Mesendoderm (in vitro differentiated cells): ENCODE results near the gene KCNH4.
"Not testable (repeated sequence)": the region's sequence is repeated elsewhere in the genome, so short reads cannot be mapped to it uniquely, and the experiment has no call there.

ENCODE experiments used
- DNase-seq: peaks from one replicate; pipeline ENCODE4 v3.0.0; 2013
- H2AK5ac ChIP-seq: 2 replicates; pipeline ENCODE4 v1.6.1; 2013; ENCODE audit warnings: low read length, inconsistent platforms
- H2BK120ac ChIP-seq: 2 replicates; pipeline ENCODE4 v1.6.1; 2013; ENCODE audit warnings: low read depth, mild to moderate bottlenecking, low read length, moderate library complexity, mixed read lengths
- H2BK15ac ChIP-seq: replicated peaks from 2 replicates; pipeline ENCODE4 v1.6.1; 2013; ENCODE audit warnings: low read depth, mild to moderate bottlenecking, moderate library complexity
- H2BK5ac ChIP-seq: 2 replicates; pipeline ENCODE4 v1.6.1; 2013; ENCODE audit warnings: low read length, inconsistent platforms
- H3K18ac ChIP-seq: 2 replicates; pipeline ENCODE4 v1.6.1; 2013; ENCODE audit warnings: mild to moderate bottlenecking, low read length, mixed read lengths
- H3K23ac ChIP-seq: one replicate; pipeline ENCODE4 v1.6.1; 2013; ENCODE audit warnings: low read length
- H3K27ac ChIP-seq: 2 replicates; pipeline ENCODE4 v1.5.1; 2013; ENCODE audit warnings: low read depth, mild to moderate bottlenecking, inconsistent platforms, low read length, moderate library complexity
- H3K27me3 ChIP-seq: 2 replicates; pipeline ENCODE4 v1.6.1; 2013; ENCODE audit warnings: low read length, control low read depth, mild to moderate bottlenecking, inconsistent platforms; ENCODE audit not compliant: insufficient read depth, poor library complexity
- H3K36me3 ChIP-seq: 2 replicates; pipeline ENCODE4 v1.6.1; 2013; ENCODE audit warnings: low read length, inconsistent platforms; ENCODE audit not compliant: control insufficient read depth, insufficient read depth
- H3K4ac ChIP-seq: one replicate; pipeline ENCODE4 v1.6.1; 2013; ENCODE audit warnings: low read depth, mild to moderate bottlenecking, low read length, moderate library complexity
- H3K4me1 ChIP-seq: 2 replicates; pipeline ENCODE4 v1.6.1; 2013; ENCODE audit warnings: low read depth, low read length, inconsistent platforms; ENCODE audit not compliant: control insufficient read depth
- H3K4me2 ChIP-seq: 2 replicates; pipeline ENCODE4 v1.6.1; 2013; ENCODE audit warnings: low read length
- H3K4me3 ChIP-seq: 2 replicates; pipeline ENCODE4 v1.5.1; 2013; ENCODE audit warnings: mild to moderate bottlenecking, low read length
- H3K56ac ChIP-seq: one replicate; pipeline ENCODE4 v1.6.1; 2013; ENCODE audit warnings: low read length
- H3K79me1 ChIP-seq: 2 replicates; pipeline ENCODE4 v1.6.1; 2013; ENCODE audit warnings: low read length, inconsistent platforms
- H3K79me2 ChIP-seq: 2 replicates; pipeline ENCODE4 v1.6.1; 2013; ENCODE audit warnings: mild to moderate bottlenecking, low read length; ENCODE audit not compliant: control insufficient read depth, insufficient read depth
- H3K9ac ChIP-seq: 2 replicates; pipeline ENCODE4 v1.6.1; 2013; ENCODE audit warnings: low read length, inconsistent platforms
- H4K5ac ChIP-seq: one replicate; pipeline ENCODE4 v1.6.1; 2013; ENCODE audit warnings: low read length
- H4K8ac ChIP-seq: one replicate; pipeline ENCODE4 v1.6.1; 2013; ENCODE audit warnings: low read depth, mild to moderate bottlenecking, control low read depth, low read length, moderate library complexity
- WGBS: extraction: QIAGEN DNeasy Blood & Tissue Kit; methylation state at CpG from one replicate; pipeline ENCODE4 v1.1.7; 2013; ENCODE audit warnings: low lambda C conversion rate, missing lambda C conversion rate; ENCODE audit not compliant: insufficient coverage; ENCODE audit errors: extremely low coverage; 5-methylcytosine and 5-hydroxymethylcytosine counted together

KCNH4 gene

GRCh38 chr17:42159796-42160530, 21.0 kb downstream of the KCNH4 start:
- Histone ChIP-seq H2BK5ac (no peak overlapping the region), H3K79me1 (no peaks in the 10 kb centered on the region), H3K18ac (no peak overlapping the region), H3K4ac (no peak overlapping the region), H2AK5ac (no peak overlapping the region), H3K79me2 (no peaks in the 10 kb centered on the region), H3K4me2 (no peak overlapping the region), H2BK120ac (no peak overlapping the region), H4K5ac (no peak overlapping the region), H3K23ac (no peak overlapping the region), H2BK15ac (no peak overlapping the region), H3K27me3 (no peaks in the 10 kb centered on the region), H3K36me3 (no peaks in the 10 kb centered on the region), H3K4me3 (no peak overlapping the region), H3K4me1 (peaks cover 2% of the 10 kb centered on the region), H3K27ac (no peak overlapping the region), H3K9ac (no peak overlapping the region), H3K56ac (peak overlapping the region; percentile 34), H4K8ac (no peak overlapping the region)
- no peak for DNase-seq
- no CpG with 5 or more reads among the region's 14 CpGs for WGBS

- Histone ChIP-seq H2BK15ac (no peak overlapping the region), H3K36me3 (no peaks in the 10 kb centered on the region), H3K79me1 (peaks cover 20% of the 10 kb centered on the region), H2BK5ac (peak overlapping the region; percentile 8), H2BK120ac (no peak overlapping the region), H3K4me2 (peak overlapping the region; percentile 75), H3K18ac (no peak overlapping the region), H3K27ac (peak overlapping the region; percentile 23), H3K79me2 (peaks cover 27% of the 10 kb centered on the region), H3K27me3 (no peaks in the 10 kb centered on the region), H3K4ac (peak overlapping the region; percentile 86), H2AK5ac (no peak overlapping the region), H4K8ac (no peak overlapping the region), H3K23ac (no peak overlapping the region), H3K4me1 (peaks cover 2% of the 10 kb centered on the region), H3K9ac (peak overlapping the region; percentile 66), H4K5ac (no peak overlapping the region), H3K56ac (peak overlapping the region; percentile 71), H3K4me3 (peak overlapping the region; percentile 48)
- no CpG with 5 or more reads among the region's 17 CpGs for WGBS
- DNase-seq, result peak; percentile 84
Measured at GRCh38 chr17:42155614-42156045, 25.3 kb downstream of the KCNH4 start.

- Histone ChIP-seq H3K23ac (peak overlapping the region; percentile 25), H3K36me3 (no peaks in the 10 kb centered on the region), H3K79me1 (peaks cover 20% of the 10 kb centered on the region), H3K4me2 (peak overlapping the region; percentile 82), H3K18ac (peak overlapping the region; percentile 64), H3K4ac (peak overlapping the region; percentile 48), H3K4me3 (peak overlapping the region; percentile 91), H2BK15ac (no peak overlapping the region), H2AK5ac (no peak overlapping the region), H2BK5ac (no peak overlapping the region), H2BK120ac (no peak overlapping the region), H3K9ac (peak overlapping the region; percentile 91), H3K4me1 (peaks cover 2% of the 10 kb centered on the region), H3K56ac (peak overlapping the region; percentile 91), H4K8ac (no peak overlapping the region), H4K5ac (no peak overlapping the region), H3K27ac (no peak overlapping the region), H3K79me2 (peaks cover 27% of the 10 kb centered on the region), H3K27me3 (no peaks in the 10 kb centered on the region)
- peak; percentile 51 for DNase-seq
- no CpG with 5 or more reads among the region's 15 CpGs for WGBS
Measured at GRCh38 chr17:42153919-42154742, 26.8 kb downstream of the KCNH4 start.

GRCh38 chr17:42146911-42147607, 33.9 kb downstream of the KCNH4 start:
- no peak for DNase-seq
- Histone ChIP-seq H2BK120ac (no peak overlapping the region), H2BK15ac (no peak overlapping the region), H3K4me1 (no peaks in the 10 kb centered on the region), H4K5ac (no peak overlapping the region), H3K79me1 (peaks cover 12% of the 10 kb centered on the region), H2AK5ac (no peak overlapping the region), H3K27ac (no peak overlapping the region), H2BK5ac (no peak overlapping the region), H3K56ac (no peak overlapping the region), H3K27me3 (no peaks in the 10 kb centered on the region), H3K18ac (no peak overlapping the region), H3K4ac (no peak overlapping the region), H3K9ac (no peak overlapping the region), H3K4me2 (no peak overlapping the region), H4K8ac (no peak overlapping the region), H3K4me3 (no peak overlapping the region), H3K36me3 (peaks cover 5% of the 10 kb centered on the region), H3K23ac (no peak overlapping the region), H3K79me2 (peaks cover 22% of the 10 kb centered on the region)
- no CpG with 5 or more reads among the region's 13 CpGs for WGBS

- not testable (repeated sequence) for DNase-seq, H3K27me3 ChIP-seq, H3K18ac ChIP-seq, H3K4ac ChIP-seq, H3K23ac ChIP-seq, H3K9ac ChIP-seq, H3K4me2 ChIP-seq, H2BK15ac ChIP-seq, H3K4me3 ChIP-seq, H3K56ac ChIP-seq, H3K36me3 ChIP-seq, H2BK5ac ChIP-seq, H4K8ac ChIP-seq, H4K5ac ChIP-seq, H3K4me1 ChIP-seq, H2BK120ac ChIP-seq, H3K27ac ChIP-seq, H2AK5ac ChIP-seq
- Histone ChIP-seq H3K79me2 (peaks cover 31% of the 10 kb centered on the region), H3K79me1 (peaks cover 27% of the 10 kb centered on the region)
- WGBS, result no CpG with 5 or more reads among the region's 4 CpGs
Measured at GRCh38 chr17:42143138-42143537, 37.8 kb downstream of the KCNH4 start.
